SU-DHL-6 (cell line): Measurements from ENCODE around the gene PTBP3.

Experiments
- CTCF ChIP-seq: fragments of 200-600 bp; sonication (generic); IDR thresholded peaks from one replicate; pipeline ENCODE4 v1.5.1; 2017; ENCODE audit warnings: antibody characterized with exemption, mild to moderate bottlenecking, low read length, moderate library complexity; ENCODE audit not compliant: insufficient read depth, poor library complexity, severe bottlenecking
- EZH2phosphoT487 ChIP-seq: fragments of 200-600 bp; sonication (generic), shearing (Covaris generic); conservative IDR thresholded peaks from 2 replicates; pipeline ENCODE4 v1.6.1; 2018; ENCODE audit warnings: mild to moderate bottlenecking, antibody characterized with exemption, low read length, moderate library complexity, mixed read lengths

DNA sequence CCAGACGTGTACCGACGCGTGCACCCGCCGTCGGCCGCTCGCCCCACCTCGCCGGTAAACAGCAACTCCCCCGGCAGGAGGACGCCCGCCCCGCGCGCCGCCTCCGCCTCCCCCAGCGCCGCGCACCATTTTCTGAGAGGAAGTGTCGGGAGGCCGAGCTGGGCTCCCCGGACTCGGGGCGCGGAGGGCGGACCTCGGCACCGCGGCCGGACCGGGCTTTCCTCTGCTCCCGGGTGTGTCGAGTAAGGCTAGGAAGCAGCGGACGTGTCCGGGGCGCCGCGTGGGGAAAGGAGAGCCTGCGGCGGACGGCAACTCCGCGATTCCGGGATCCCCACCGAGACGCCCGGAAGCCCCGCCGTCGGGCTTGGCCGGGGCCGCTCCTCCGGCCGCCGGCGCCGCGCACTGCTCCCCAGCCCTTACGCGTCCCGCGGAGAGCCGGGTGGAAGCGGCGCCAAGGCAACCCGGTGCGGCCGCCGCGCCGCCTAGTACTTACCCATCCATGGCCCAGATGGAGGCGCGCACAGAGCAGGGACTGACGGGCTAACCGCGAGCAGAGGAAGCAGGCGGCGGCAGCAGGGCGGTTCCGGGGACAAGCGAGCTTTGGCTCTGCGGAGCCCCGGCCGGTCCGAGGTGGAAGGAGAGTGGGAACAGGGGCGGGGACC, at the start of gene PTBP3:
- no peak for TF ChIP-seq CTCF
- TF ChIP-seq EZH2phosphoT487 = no peak
